NB4 (cell line): ENCODE results near the gene TBCK.

Experiments
- DNase-seq: peaks from one replicate; pipeline ENCODE4 v3.0.0; 2010; ENCODE audit warnings: low read depth
- H3K4me3 ChIP-seq: one replicate; pipeline ENCODE4 v1.5.1; 2011; ENCODE audit warnings: mild to moderate bottlenecking, low read depth, low read length, moderate library complexity
- CTCF ChIP-seq: IDR thresholded peaks from one replicate; pipeline ENCODE4 v1.5.1; 2012; ENCODE audit warnings: low read depth, low read length
- MAX ChIP-seq: IDR thresholded peaks from 2 replicates; pipeline ENCODE4 v1.6.1; 2011; ENCODE audit warnings: low read depth, low read length
- MYC ChIP-seq: IDR thresholded peaks from 2 replicates; pipeline ENCODE4 v1.6.1; 2011; ENCODE audit warnings: low read depth, low read length
- POLR2A ChIP-seq: IDR thresholded peaks from 2 replicates; pipeline ENCODE4 v1.6.1; 2011; ENCODE audit warnings: mild to moderate bottlenecking; ENCODE audit not compliant: insufficient read length; ENCODE audit errors: extremely low read depth

The TBCK gene

GRCh38 chr4:106253364-106254129, 62.5 kb downstream of the TBCK start:
- DNase-seq = no peak
- H3K4me3 ChIP-seq = no peak overlapping the region
- TF ChIP-seq MYC = no peak
- TF ChIP-seq POLR2A = no peak
- TF ChIP-seq CTCF = no peak
- TF ChIP-seq MAX = no peak

- DNase-seq = no peak
- no peak for TF ChIP-seq MAX
- no peak for TF ChIP-seq CTCF
- no peak for TF ChIP-seq POLR2A
- TF ChIP-seq MYC = no peak
These were observed 68.4 kb downstream of the TBCK start for GRCh38 chr4:106247600-106247999.

GRCh38 chr4:106246441-106246840, 69.6 kb downstream of the TBCK start:
- TF ChIP-seq CTCF = no peak
- no peak for TF ChIP-seq POLR2A
- no peak for TF ChIP-seq MAX

More at GRCh38 chr4:106247600-106247999, 68.4 kb downstream of the TBCK start:
- H3K4me3 ChIP-seq = no peak overlapping the region

GRCh38 chr4:106245176-106245575, 70.8 kb downstream of the TBCK start:
- DNase-seq = no peak
- TF ChIP-seq MYC = no peak
- TF ChIP-seq MAX = no peak
- TF ChIP-seq CTCF = no peak
- TF ChIP-seq POLR2A = no peak
- H3K4me3 ChIP-seq = no peak overlapping the region

More at GRCh38 chr4:106246441-106246840, 69.6 kb downstream of the TBCK start:
- H3K4me3 ChIP-seq = no peak overlapping the region
- DNase-seq = no peak

GRCh38 chr4:106240699-106241098, 75.3 kb downstream of the TBCK start:
- H3K4me3 ChIP-seq = no peak overlapping the region
- TF ChIP-seq CTCF (no peak), MYC (no peak), MAX (no peak), POLR2A (no peak)
- no peak for DNase-seq
